H1 (cell line): Measurements from ENCODE around the gene CTIF. TPM values are rescaled to one million over a fixed set of nuclear protein-coding genes. Genes with fewer than 3 reads are reported as not detected.

ENCODE experiments used
- CTCF ChIA-PET: fragments of 300-600 bp; sonication (Branson Sonifier 250); formaldehyde crosslinking; loops from one replicate; lab custom pipeline; 2021; ENCODE audit not compliant: partially characterized antibody; lab: Charles Lee
- POLR2A ChIA-PET: fragments of 300-600 bp; sonication (Branson Sonifier 250); formaldehyde crosslinking; loops from one replicate; lab custom pipeline; 2021; ENCODE audit warnings: inconsistent platforms; ENCODE audit not compliant: partially characterized antibody; lab: Charles Lee
- DNase-seq, 2 experiments: peaks; one replicate each; pipeline versions ENCODE4 v3.0.0 to v3.0.0-alpha.2; 2010 to 2022; ENCODE audit warnings: low spot score in 2 of 2, low read depth in 1 of 2, mixed read lengths in 1 of 2
- FAIRE-seq: peaks from 2 replicates; lab custom pipeline; 2011; peaks lifted over from hg19 to GRCh38; lab: Jason Lieb, UNC
- H2AFZ ChIP-seq: 2 replicates; pipeline ENCODE4 v1.8.1; 2012; ENCODE audit warnings: low read length, inconsistent platforms
- H2AK5ac ChIP-seq: 2 replicates; pipeline ENCODE4 v1.6.1; 2013; ENCODE audit warnings: low read depth, low read length
- H2BK120ac ChIP-seq: replicated peaks from 2 replicates; pipeline ENCODE3; 2013; ENCODE audit warnings: low read depth, low read length, inconsistent platforms
- H2BK12ac ChIP-seq: 2 replicates; pipeline ENCODE4 v1.6.1; 2013; ENCODE audit warnings: low read depth, low read length
- H2BK15ac ChIP-seq: 2 replicates; pipeline ENCODE4 v1.6.1; 2013; ENCODE audit warnings: low read length
- H2BK20ac ChIP-seq: 2 replicates; pipeline ENCODE4 v1.6.1; 2013; ENCODE audit warnings: low read length
- H2BK5ac ChIP-seq: 2 replicates; pipeline ENCODE4 v1.6.1; 2013; ENCODE audit warnings: low read depth, low read length
- H3K14ac ChIP-seq: 2 replicates; pipeline ENCODE4 v1.6.1; 2013; ENCODE audit warnings: inconsistent platforms; ENCODE audit not compliant: insufficient read length
- H3K18ac ChIP-seq: 2 replicates; pipeline ENCODE4 v1.6.1; 2013; ENCODE audit warnings: low read length; ENCODE audit errors: extremely low read depth
- H3K23ac ChIP-seq: 2 replicates; pipeline ENCODE4 v1.6.1; 2013; ENCODE audit warnings: inconsistent platforms; ENCODE audit not compliant: insufficient read length
- H3K23me2 ChIP-seq: 2 replicates; pipeline ENCODE4 v1.6.1; 2013; ENCODE audit warnings: low read depth, low read length
- H3K27ac ChIP-seq: 2 replicates; pipeline ENCODE4 v1.6.1; 2011; ENCODE audit warnings: low read depth, low read length, inconsistent platforms
- H3K27me3 ChIP-seq, 4 experiments: replicated peaks in 1 of 4; 1 replicate in 1 of 4; 2 replicates in 3 of 4; pipeline versions ENCODE4 v1.6.1 to v1.8.1; 2011 to 2013; ENCODE audit warnings: low read length in 3 of 4, mild to moderate bottlenecking in 3 of 4, inconsistent platforms in 2 of 4, mixed read lengths in 2 of 4, moderate library complexity in 1 of 4; ENCODE audit not compliant: control insufficient read depth in 3 of 4, insufficient read depth in 3 of 4; ENCODE audit errors: extremely low read depth in 1 of 4
- H3K36me3 ChIP-seq, 4 experiments: 2 replicates each; pipeline versions ENCODE4 v1.6.1 to v1.8.1; 2011 to 2013; ENCODE audit warnings: mild to moderate bottlenecking in 4 of 4, low read length in 3 of 4, moderate library complexity in 2 of 4, control low read depth in 1 of 4, inconsistent platforms in 1 of 4; ENCODE audit not compliant: insufficient read depth in 4 of 4, control insufficient read depth in 2 of 4
- H3K4ac ChIP-seq: replicated peaks from 2 replicates; pipeline ENCODE3; 2013; ENCODE audit warnings: low read length, low read depth, mixed read lengths, inconsistent platforms; ENCODE audit not compliant: insufficient read length
- H3K4me1 ChIP-seq, 4 experiments: replicated peaks in 1 of 4; 1 replicate in 1 of 4; 2 replicates in 3 of 4; pipeline versions ENCODE4 v1.6.1 to v1.8.1; 2011 to 2013; ENCODE audit warnings: low read length in 3 of 4, inconsistent platforms in 2 of 4, mixed read lengths in 1 of 4; ENCODE audit not compliant: insufficient read depth in 4 of 4, control insufficient read depth in 3 of 4
- H3K4me2 ChIP-seq, 2 experiments: 2 replicates each; pipeline versions ENCODE4 v1.6.1 to v1.8.1; 2011 to 2013; ENCODE audit warnings: low read depth in 2 of 2, low read length in 2 of 2, control low read depth in 1 of 2, inconsistent platforms in 1 of 2, mild to moderate bottlenecking in 1 of 2; ENCODE audit not compliant: insufficient read depth in 1 of 2
- H3K4me3 ChIP-seq, 4 experiments: fragments of 200-600, 300-600 bp in 1 of 4; sonication (generic), shearing (Covaris generic), sonication (Bioruptor Twin) in 1 of 4; 2 replicates each; pipeline versions ENCODE4 v1.5.1 to v1.8.1; 2011 to 2016; ENCODE audit warnings: low read length in 4 of 4, low read depth in 3 of 4, control low read depth in 2 of 4, inconsistent platforms in 2 of 4, mild to moderate bottlenecking in 2 of 4, mixed read lengths in 1 of 4, moderate library complexity in 1 of 4; ENCODE audit not compliant: insufficient read depth in 2 of 4; ENCODE audit errors: extremely low read depth in 1 of 4
- H3K56ac ChIP-seq: replicated peaks from 2 replicates; pipeline ENCODE3; 2013; ENCODE audit warnings: low read depth, mild to moderate bottlenecking, mixed read lengths, low read length, inconsistent platforms; ENCODE audit not compliant: insufficient read length
- H3K79me1 ChIP-seq: 2 replicates; pipeline ENCODE4 v1.6.1; 2013; ENCODE audit warnings: low read depth, low read length, control low read depth
- H3K79me2 ChIP-seq, 2 experiments: 2 replicates each; pipeline versions ENCODE4 v1.6.1 to v1.8.1; 2012 to 2013; ENCODE audit warnings: low read length in 2 of 2, mild to moderate bottlenecking in 2 of 2, inconsistent platforms in 1 of 2; ENCODE audit not compliant: insufficient read depth in 2 of 2, control insufficient read depth in 1 of 2
- H3K9ac ChIP-seq, 4 experiments: replicated peaks in 1 of 4; 1 replicate in 1 of 4; 2 replicates in 3 of 4; pipeline versions ENCODE4 v1.6.1 to v1.8.1; 2011 to 2013; ENCODE audit warnings: low read depth in 3 of 4, low read length in 3 of 4, control low read depth in 2 of 4, mild to moderate bottlenecking in 2 of 4, moderate library complexity in 2 of 4, inconsistent platforms in 1 of 4; ENCODE audit errors: extremely low read depth in 1 of 4
- H3K9me3 ChIP-seq, 2 experiments: 2 replicates each; pipeline versions ENCODE4 v1.6.1 to v1.8.1; 2012 to 2013; ENCODE audit warnings: mild to moderate bottlenecking in 2 of 2, moderate library complexity in 2 of 2, control low read depth in 1 of 2, inconsistent platforms in 1 of 2, low read depth in 1 of 2, low read length in 1 of 2, mixed read lengths in 1 of 2; ENCODE audit not compliant: insufficient read depth in 2 of 2
- H4K20me1 ChIP-seq, 2 experiments: replicated peaks in 1 of 2; 2 replicates each; pipeline versions ENCODE3 to v1.8.1; 2011 to 2013; ENCODE audit warnings: inconsistent platforms in 2 of 2, low read length in 2 of 2, mild to moderate bottlenecking in 1 of 2; ENCODE audit not compliant: insufficient read depth in 2 of 2, control insufficient read depth in 1 of 2
- H4K5ac ChIP-seq: 2 replicates; pipeline ENCODE4 v1.6.1; 2013; ENCODE audit warnings: low read length, low read depth, mixed read lengths, inconsistent platforms; ENCODE audit not compliant: insufficient read length
- H4K8ac ChIP-seq: 2 replicates; pipeline ENCODE4 v1.8.0; 2013; ENCODE audit warnings: mild to moderate bottlenecking, moderate library complexity, low read length, inconsistent platforms; ENCODE audit not compliant: insufficient read depth; ENCODE audit errors: extremely low read depth
- H4K91ac ChIP-seq: replicated peaks from 2 replicates; pipeline ENCODE3; 2013; ENCODE audit warnings: low read length, mixed read lengths, inconsistent platforms; ENCODE audit not compliant: insufficient read length
- NANOG ChIP-seq: IDR thresholded peaks from 2 replicates; pipeline ENCODE4 v1.6.1; 2011; ENCODE audit warnings: low read length, low read depth, mild to moderate bottlenecking, inconsistent platforms; ENCODE audit not compliant: insufficient read depth, poor library complexity, severe bottlenecking
- WGBS, 2 experiments: shearing (Covaris generic) in 1 of 2; methylation state at CpG; one replicate each; pipeline versions ENCODE4 v1.1.6 to v1.1.7; 2013 to 2015; ENCODE audit warnings: low lambda C conversion rate in 2 of 2, mixed read lengths in 2 of 2, inconsistent platforms in 1 of 2, low coverage in 1 of 2, missing lambda C conversion rate in 1 of 2; ENCODE audit not compliant: insufficient replicate concordance in 2 of 2, insufficient coverage in 1 of 2, insufficient read length in 1 of 2; ENCODE audit errors: extremely low coverage in 1 of 2, missing lambda C conversion rate in 1 of 2; 5-methylcytosine and 5-hydroxymethylcytosine counted together
- polyA plus RNA-seq, 7 experiments: library from polyadenylated mRNA; depleted of rRNA in 3 of 7; stranded (reverse) in 5 of 7; unstranded in 2 of 7; fragments of >200 nt in 5 of 7; fragments of 200-250 nt in 2 of 7; gene quantifications; 1 replicate in 5 of 7; 2 replicates in 1 of 7; 4 replicates in 1 of 7; pipeline versions ENCODE4 v1.2.1 to v1.2.3, GENCODE V29; 2011 to 2013; ENCODE audit warnings: missing spikeins in 2 of 7, mixed read lengths in 2 of 7
- total RNA-seq: library from RNA; stranded (reverse); fragmentation: NEBNext Ultra II Directional; extraction: Animal tissue kit (Norgen Biotek cat#: 25700); gene quantifications from 2 replicates; pipeline ENCODE4 v1.2.1, GENCODE V29; 2021

Gene CTIF
- total and polyA plus RNA-seq, 2 of the 8 experiments (the other 6 are each of a cell fraction or from before 2014, with no cell fraction given) = 9.0 to 17.8 TPM

- peak overlapping the region; percentile 44 for H3K4ac ChIP-seq
- no peak overlapping the region for H3K18ac ChIP-seq
- H4K5ac ChIP-seq = no peak overlapping the region
- ChIA-PET POLR2A (no interaction called here), CTCF (interaction anchor here (0.6 to 1.7 kb wide), 13 partner anchors 18 to 333 kb away, joined by 3 to 6 read pairs (median 3); no protein-coding TSS in a partner anchor)
- no peak overlapping the region for H2BK120ac ChIP-seq
- DNase-seq = no peak
- H2BK15ac ChIP-seq = no peak overlapping the region
- H3K79me2 ChIP-seq = no peaks in the 10 kb centered on the region
- no peak overlapping the region for H2BK5ac ChIP-seq
- H3K4me1 ChIP-seq = peaks cover 0 to 23% (median 14%) of the 10 kb centered on the region in 4 experiments; a peak in 6 of 7 replicates
- H3K56ac ChIP-seq = no peak overlapping the region
- no peak overlapping the region for H2BK12ac ChIP-seq
- 94% methylated on average over 21 of the region's 25 CpGs; no CpG with 5 or more reads in 1 of the 2 experiments for WGBS, 2 experiments
- no peak overlapping the region for H3K14ac ChIP-seq
- H3K4me2 ChIP-seq = no peak overlapping the region
- H2AK5ac ChIP-seq = 0 out of 2 replicates have a peak overlapping the region, but pooled peaks have one; percentile 4
- H3K36me3 ChIP-seq = no peaks in the 10 kb centered on the region
- no peaks in the 10 kb centered on the region for H3K79me1 ChIP-seq
- peak overlapping the region; percentile 47 for H4K91ac ChIP-seq
- H3K9ac ChIP-seq = no peak overlapping the region
- no peak overlapping the region for H3K4me3 ChIP-seq
- H3K27ac ChIP-seq = no peak overlapping the region
- no peak overlapping the region for H2AFZ ChIP-seq
- TF ChIP-seq NANOG = no peak
- 0 out of 2 replicates have a peak, but pooled peaks cover 2% of the 10 kb centered on the region for H3K23me2 ChIP-seq
- H3K23ac ChIP-seq = no peak overlapping the region
- FAIRE-seq = no peak
- no peak overlapping the region for H2BK20ac ChIP-seq
- no peak overlapping the region for H4K8ac ChIP-seq
- no peaks in the 10 kb centered on the region for H3K27me3 ChIP-seq
- no peaks in the 10 kb centered on the region for H4K20me1 ChIP-seq
- H3K9me3 ChIP-seq = no peaks in the 10 kb centered on the region
These were observed 355.1 kb downstream of the CTIF start for GRCh38 chr18:48893608-48894600.
